Measurements from ENCODE around the gene DCST2.
"Not testable (repeated sequence)": the region's sequence is repeated elsewhere in the genome, so short reads cannot be mapped to it uniquely, and the experiment has no call there.

Gene DCST2

GRCh38 chr1:154995301-154995983, 38.1 kb downstream of the DCST2 start:
- DNase-seq: not testable (repeated sequence)

GRCh38 chr1:154994591-154994990, 39.0 kb downstream of the DCST2 start:
- no peak for DNase-seq

- no peak for DNase-seq
Measured at GRCh38 chr1:154994269-154994587, 39.4 kb downstream of the DCST2 start.

GRCh38 chr1:154993572-154994268, 39.9 kb downstream of the DCST2 start, which contains the start of gene LENEP:
Gene LENEP (plus strand): TSS chr1:154993586. CDS start chr1:154993608, 22 bp downstream.
- no peak for DNase-seq

GRCh38 chr1:154992721-154993571, 40.6 kb downstream of the DCST2 start:
- no peak for DNase-seq

- DNase-seq: no peak
Measured at GRCh38 chr1:154990276-154990675, 43.3 kb downstream of the DCST2 start.

- no peak for DNase-seq
Measured at GRCh38 chr1:154989195-154989860, 44.3 kb downstream of the DCST2 start.

- DNase-seq: no peak
Measured at GRCh38 chr1:154988058-154988954, 45.3 kb downstream of the DCST2 start.

- no peak for DNase-seq
Measured at GRCh38 chr1:154987326-154987725, 46.3 kb downstream of the DCST2 start.

- not testable (repeated sequence) for DNase-seq
Measured at GRCh38 chr1:154986736-154987135, 46.8 kb downstream of the DCST2 start.

GRCh38 chr1:154983776-154984466, 49.7 kb downstream of the DCST2 start:
- DNase-seq: no peak

- peak; percentile 100 for DNase-seq
Measured at GRCh38 chr1:154982897-154983648, 50.5 kb downstream of the DCST2 start, which contains the start of gene FLAD1. Gene FLAD1 (plus strand): TSS chr1:154983344. CDS start chr1:154983695, 351 bp downstream.

GRCh38 chr1:154982341-154982740, 51.2 kb downstream of the DCST2 start:
- no peak for DNase-seq

GRCh38 chr1:154978360-154978759, 55.2 kb downstream of the DCST2 start:
- no peak for DNase-seq

- DNase-seq: not testable (repeated sequence)
Measured at GRCh38 chr1:154977762-154978161, 55.8 kb downstream of the DCST2 start.

GRCh38 chr1:154975409-154976059, 58.0 kb downstream of the DCST2 start:
- no peak for DNase-seq

GRCh38 chr1:154974808-154975408, 58.7 kb downstream of the DCST2 start:
- DNase-seq: peak; percentile 95

- DNase-seq: peak; percentile 100
Measured at GRCh38 chr1:154974102-154974807, 59.3 kb downstream of the DCST2 start, which contains the start of gene CKS1B. Gene CKS1B (plus strand): TSS chr1:154974681. CDS start chr1:154974746, 65 bp downstream.

Measured in NCI-H1048 (cell line).